ENCODE results near the gene PUSL1.
"Not testable (repeated sequence)": the region's sequence is repeated elsewhere in the genome, so short reads cannot be mapped to it uniquely, and the experiment has no call there.

Gene PUSL1

GRCh38 chr1:1311107-1312104, 3.0 kb downstream of the PUSL1 start:
- DNase-seq, result no peak

GRCh38 chr1:1312450-1313314, 4.3 kb downstream of the PUSL1 start:
- no peak for DNase-seq

GRCh38 chr1:1313500-1314236, 5.3 kb downstream of the PUSL1 start:
- no peak for DNase-seq

GRCh38 chr1:1314237-1314586, 5.8 kb downstream of the PUSL1 start:
- DNase-seq, result no peak

- no peak for DNase-seq
Observed at GRCh38 chr1:1314678-1315335, 6.4 kb downstream of the PUSL1 start.

GRCh38 chr1:1315435-1315954, 7.1 kb downstream of the PUSL1 start:
- DNase-seq, result no peak

- DNase-seq, result not testable (repeated sequence)
Observed at GRCh38 chr1:1316199-1316598, 7.8 kb downstream of the PUSL1 start.

- DNase-seq, result no peak
Observed at GRCh38 chr1:1317420-1317819, 9.0 kb downstream of the PUSL1 start.

- no peak for DNase-seq
Observed at GRCh38 chr1:1318131-1318652, 9.8 kb downstream of the PUSL1 start.

- no peak for DNase-seq
Observed at GRCh38 chr1:1318777-1319645, 10.6 kb downstream of the PUSL1 start.

GRCh38 chr1:1319646-1319941, 11.2 kb downstream of the PUSL1 start:
- DNase-seq, result no peak

- no peak for DNase-seq
Observed at GRCh38 chr1:1320666-1321448, 12.5 kb downstream of the PUSL1 start.

GRCh38 chr1:1321477-1321876, 13.1 kb downstream of the PUSL1 start:
- no peak for DNase-seq

- DNase-seq, result no peak
Observed at GRCh38 chr1:1322418-1322817, 14.0 kb downstream of the PUSL1 start.

GRCh38 chr1:1322952-1323351, 14.6 kb downstream of the PUSL1 start:
- DNase-seq, result no peak

GRCh38 chr1:1324084-1324523, 15.7 kb downstream of the PUSL1 start:
- DNase-seq, result no peak

- peak; percentile 94 for DNase-seq
Observed at GRCh38 chr1:1324524-1325287, 16.3 kb downstream of the PUSL1 start, which contains the start of the genes CPTP and INTS11. Gene CPTP, plus strand, starts transcription at chr1:1324802. Its CDS starts 2,109 bp downstream, at chr1:1326911. Gene INTS11, minus strand, starts transcription at chr1:1324660. Its CDS starts 52 bp downstream, at chr1:1324608.

- no peak for DNase-seq
Observed at GRCh38 chr1:1325288-1326074, 17.1 kb downstream of the PUSL1 start.
